ENCODE measurements around the gene UMODL1.

DNA sequence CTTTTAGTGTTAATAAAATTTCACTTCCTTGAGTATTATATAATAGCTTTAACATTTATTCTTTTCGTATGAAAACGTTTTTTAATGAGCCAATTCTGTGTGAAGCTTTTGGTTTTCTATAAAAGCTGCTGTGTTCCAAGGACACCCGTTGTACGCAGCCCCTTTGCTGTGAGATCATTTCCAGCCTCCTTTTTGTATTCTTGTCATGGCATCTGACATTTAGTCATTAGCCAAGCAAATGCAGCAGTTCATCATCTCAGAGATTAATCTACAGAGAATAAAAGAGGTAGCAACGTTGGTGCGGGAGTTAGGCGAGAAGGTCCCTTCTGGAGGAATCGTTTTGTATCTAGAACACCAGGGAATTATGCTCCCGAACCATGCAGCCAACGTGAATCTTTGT lies 1.3 kb upstream of the UMODL1 start:
- TF ChIP-seq, protein P1, sequence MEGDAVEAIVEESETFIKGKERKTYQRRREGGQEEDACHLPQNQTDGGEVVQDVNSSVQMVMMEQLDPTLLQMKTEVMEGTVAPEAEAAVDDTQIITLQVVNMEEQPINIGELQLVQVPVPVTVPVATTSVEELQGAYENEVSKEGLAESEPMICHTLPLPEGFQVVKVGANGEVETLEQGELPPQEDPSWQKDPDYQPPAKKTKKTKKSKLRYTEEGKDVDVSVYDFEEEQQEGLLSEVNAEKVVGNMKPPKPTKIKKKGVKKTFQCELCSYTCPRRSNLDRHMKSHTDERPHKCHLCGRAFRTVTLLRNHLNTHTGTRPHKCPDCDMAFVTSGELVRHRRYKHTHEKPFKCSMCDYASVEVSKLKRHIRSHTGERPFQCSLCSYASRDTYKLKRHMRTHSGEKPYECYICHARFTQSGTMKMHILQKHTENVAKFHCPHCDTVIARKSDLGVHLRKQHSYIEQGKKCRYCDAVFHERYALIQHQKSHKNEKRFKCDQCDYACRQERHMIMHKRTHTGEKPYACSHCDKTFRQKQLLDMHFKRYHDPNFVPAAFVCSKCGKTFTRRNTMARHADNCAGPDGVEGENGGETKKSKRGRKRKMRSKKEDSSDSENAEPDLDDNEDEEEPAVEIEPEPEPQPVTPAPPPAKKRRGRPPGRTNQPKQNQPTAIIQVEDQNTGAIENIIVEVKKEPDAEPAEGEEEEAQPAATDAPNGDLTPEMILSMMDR (IDR thresholded peaks at IDR 0.05; ENCODE audit: borderline replicate concordance, extremely low read depth, low read length, poor library complexity, severe bottlenecking) = no peak
- no peak for TF ChIP-seq EZH2 (IDR thresholded peaks at IDR 0.05; ENCODE audit: borderline replicate concordance, low read depth, low read length, severe bottlenecking)
